ENCODE measurements around the gene SRMS. TPM values are rescaled to one million over a fixed set of nuclear protein-coding genes. Genes with fewer than 3 reads are reported as not detected.

The SRMS gene
- total RNA-seq, 4 donors from 2014 or later: not detected

GRCh38 chr20:63531686-63532448 lies 15.7 kb downstream of the SRMS start:
- DNase-seq: no peak
- H3K9me3 ChIP-seq: no peaks in the 10 kb centered on the region
- intact Hi-C loops (cut with DNase I; ENCODE audit: low total_unique reads): no loop called here

GRCh38 chr20:63530788-63531160 lies 16.8 kb downstream of the SRMS start:
- no peaks in the 10 kb centered on the region for H3K9me3 ChIP-seq
- no peaks in the 10 kb centered on the region for H3K4me1 ChIP-seq
- H3K27me3 ChIP-seq: peaks cover 0 to 4% of the 10 kb centered on the region in 2 donors
- no peak overlapping the region for H3K4me3 ChIP-seq
- H3K36me3 ChIP-seq: no peaks in the 10 kb centered on the region
- DNase-seq: no peak
- TF ChIP-seq, protein P1, sequence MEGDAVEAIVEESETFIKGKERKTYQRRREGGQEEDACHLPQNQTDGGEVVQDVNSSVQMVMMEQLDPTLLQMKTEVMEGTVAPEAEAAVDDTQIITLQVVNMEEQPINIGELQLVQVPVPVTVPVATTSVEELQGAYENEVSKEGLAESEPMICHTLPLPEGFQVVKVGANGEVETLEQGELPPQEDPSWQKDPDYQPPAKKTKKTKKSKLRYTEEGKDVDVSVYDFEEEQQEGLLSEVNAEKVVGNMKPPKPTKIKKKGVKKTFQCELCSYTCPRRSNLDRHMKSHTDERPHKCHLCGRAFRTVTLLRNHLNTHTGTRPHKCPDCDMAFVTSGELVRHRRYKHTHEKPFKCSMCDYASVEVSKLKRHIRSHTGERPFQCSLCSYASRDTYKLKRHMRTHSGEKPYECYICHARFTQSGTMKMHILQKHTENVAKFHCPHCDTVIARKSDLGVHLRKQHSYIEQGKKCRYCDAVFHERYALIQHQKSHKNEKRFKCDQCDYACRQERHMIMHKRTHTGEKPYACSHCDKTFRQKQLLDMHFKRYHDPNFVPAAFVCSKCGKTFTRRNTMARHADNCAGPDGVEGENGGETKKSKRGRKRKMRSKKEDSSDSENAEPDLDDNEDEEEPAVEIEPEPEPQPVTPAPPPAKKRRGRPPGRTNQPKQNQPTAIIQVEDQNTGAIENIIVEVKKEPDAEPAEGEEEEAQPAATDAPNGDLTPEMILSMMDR (IDR thresholded peaks at IDR 0.05): no peak
- no peak for TF ChIP-seq POLR2A (IDR thresholded peaks at IDR 0.05)
- intact Hi-C loops (cut with DNase I; ENCODE audit: low total_unique reads): no loop called here
- H3K27ac ChIP-seq: no peak overlapping the region

More at GRCh38 chr20:63531686-63532448, 15.7 kb downstream of the SRMS start:
- H3K4me3 ChIP-seq: no peak overlapping the region
- no peak for TF ChIP-seq POLR2A (IDR thresholded peaks at IDR 0.05)
- TF ChIP-seq, protein P1 (IDR thresholded peaks at IDR 0.05): no peak
- H3K36me3 ChIP-seq: no peaks in the 10 kb centered on the region
- peaks cover 4 to 6% of the 10 kb centered on the region in 2 donors for H3K27me3 ChIP-seq
- no peaks in the 10 kb centered on the region for H3K4me1 ChIP-seq
- H3K27ac ChIP-seq: no peak overlapping the region

- DNase-seq: no peak
- H3K9me3 ChIP-seq: no peaks in the 10 kb centered on the region
- H3K36me3 ChIP-seq: no peaks in the 10 kb centered on the region
- no peak overlapping the region for H3K4me3 ChIP-seq
- TF ChIP-seq POLR2A (IDR thresholded peaks at IDR 0.05): no peak
- TF ChIP-seq, protein P1 (IDR thresholded peaks at IDR 0.05): no peak
- intact Hi-C loops (cut with DNase I; ENCODE audit: low total_unique reads): no loop called here
- no peak overlapping the region for H3K27ac ChIP-seq
- H3K27me3 ChIP-seq: peaks cover 0 to 4% of the 10 kb centered on the region in 2 donors
- no peaks in the 10 kb centered on the region for H3K4me1 ChIP-seq
Observed at GRCh38 chr20:63529861-63530787, 17.4 kb downstream of the SRMS start.

DNA sequence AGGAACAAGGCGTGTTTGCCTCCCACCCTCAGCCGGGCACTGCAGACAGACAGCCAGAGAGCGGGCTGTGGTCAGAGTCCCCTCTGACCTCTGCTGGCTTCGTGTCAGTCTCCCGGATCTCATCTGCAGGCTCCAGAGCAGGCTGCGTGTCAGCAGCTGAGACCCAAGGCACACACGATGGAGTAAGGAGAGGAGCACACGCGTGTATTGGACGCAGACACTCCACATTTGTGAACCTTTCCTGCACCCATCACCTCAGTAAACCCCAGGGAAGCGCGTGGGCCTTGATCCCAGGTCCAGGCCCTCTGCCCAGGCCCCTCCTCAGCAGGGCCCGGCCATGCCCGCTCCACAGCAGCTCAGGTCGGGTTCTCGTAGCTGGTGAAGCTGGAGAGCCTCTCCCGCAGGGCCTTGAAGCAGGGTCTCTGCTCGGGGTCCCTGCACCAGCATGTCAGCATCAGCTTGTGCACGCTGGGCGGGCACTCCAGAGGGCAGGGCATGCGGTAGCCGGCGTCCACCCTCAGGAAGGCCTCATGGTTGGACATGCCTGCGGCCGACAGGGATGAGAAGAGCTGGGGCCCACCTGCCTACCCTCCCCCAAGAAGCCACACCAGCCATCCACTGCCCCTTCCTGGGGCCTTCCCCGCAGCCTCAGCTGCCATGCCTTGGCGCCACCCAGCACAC lies 18.2 kb downstream of the SRMS start:
- Histone ChIP-seq H3K27me3 (peaks cover 0 to under 1% of the 10 kb centered on the region in 2 donors), H3K9me3 (no peaks in the 10 kb centered on the region), H3K27ac (no peak overlapping the region), H3K36me3 (no peaks in the 10 kb centered on the region), H3K4me1 (no peaks in the 10 kb centered on the region), H3K4me3 (no peak overlapping the region)
- TF ChIP-seq POLR2A (IDR thresholded peaks at IDR 0.05): no peak
- TF ChIP-seq, protein P1 (IDR thresholded peaks at IDR 0.05): no peak
- DNase-seq: no peak
- intact Hi-C loops (cut with DNase I; ENCODE audit: low total_unique reads): no loop called here
